DMS53 treated with DMSO at 0.1 percent for 48 hours (cell line): ENCODE data around the gene SGPL1.

Source experiments
- DNase-seq: peaks from one replicate; lab custom pipeline; 2025; ENCODE audit not compliant: unreplicated experiment; lab: John Stamatoyannopoulos, UW

SGPL1 gene

GRCh38 chr10:70902661-70903261 lies 87.0 kb downstream of the SGPL1 start:
- no peak for DNase-seq

DNA sequence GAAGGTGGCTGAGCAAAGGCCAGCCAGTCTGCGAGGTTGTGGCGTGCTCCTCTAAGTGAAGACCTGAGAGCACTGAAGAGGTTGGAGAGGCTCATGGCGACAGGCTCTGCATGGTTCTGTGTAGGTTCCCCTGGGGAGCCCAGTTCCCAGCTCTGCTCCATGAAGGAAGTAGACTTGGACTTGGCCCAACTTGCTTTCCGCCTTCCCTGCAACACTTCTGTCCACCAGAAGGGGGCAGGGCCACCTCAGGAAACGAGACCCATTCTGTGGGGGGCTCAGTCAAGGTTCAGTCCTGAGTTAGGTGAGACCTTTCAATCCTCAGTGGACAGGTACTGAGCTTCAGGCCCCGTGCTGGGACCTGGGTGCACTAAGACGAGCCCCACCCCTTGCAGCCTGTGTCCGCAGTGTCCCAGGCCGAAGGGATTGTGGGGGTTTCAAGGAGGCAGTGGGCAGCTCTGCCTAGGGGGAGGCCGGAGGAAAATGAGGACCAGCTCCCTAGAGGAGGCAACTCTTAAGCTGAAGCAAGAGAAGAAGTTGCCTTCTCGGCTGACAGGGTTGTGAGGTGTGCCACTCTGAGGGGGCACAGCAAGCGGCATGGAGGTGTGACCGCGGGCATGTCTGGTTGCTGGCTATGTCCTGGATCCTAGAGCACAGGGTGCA lies 87.6 kb downstream of the SGPL1 start:
- DNase-seq, result no peak

- no peak for DNase-seq
These were observed 89.6 kb downstream of the SGPL1 start for GRCh38 chr10:70905071-70906021.

DNA sequence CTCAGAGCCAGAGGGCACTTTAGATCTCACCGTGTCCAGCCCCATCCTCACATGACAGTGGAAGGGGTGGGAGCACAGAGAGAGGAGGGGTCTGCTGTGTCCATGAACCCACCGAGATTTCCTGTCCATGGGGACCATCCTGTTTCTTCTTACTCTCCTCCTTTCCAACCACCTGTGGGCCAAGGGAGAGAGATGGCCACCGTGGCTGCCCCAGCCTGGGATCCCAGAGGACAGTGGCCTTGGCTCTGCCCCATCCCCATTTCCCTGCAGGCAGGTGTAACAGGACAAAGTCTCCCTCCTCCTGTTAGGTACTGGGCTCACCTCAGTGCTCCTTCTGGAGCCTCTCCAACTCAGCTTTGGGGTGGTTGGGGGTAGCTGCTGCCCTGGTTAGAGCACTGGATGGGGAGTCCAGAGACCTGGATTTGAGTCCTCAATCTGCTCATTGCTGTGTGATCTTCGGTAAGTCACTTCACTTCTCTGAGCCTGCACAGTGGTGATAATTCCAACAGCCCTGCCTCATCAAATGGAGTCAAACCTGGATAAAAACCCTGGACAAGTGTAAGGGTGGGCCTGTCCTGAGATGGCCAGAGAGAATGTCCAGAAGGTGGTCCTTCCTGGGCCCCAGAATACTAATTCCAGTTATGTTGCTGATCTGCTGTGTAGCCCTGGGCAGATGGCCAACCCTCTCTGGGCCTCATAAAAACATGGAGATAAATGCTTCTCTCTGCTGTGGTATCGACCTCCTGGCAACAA lies 90.5 kb downstream of the SGPL1 start:
- no peak for DNase-seq

DNA sequence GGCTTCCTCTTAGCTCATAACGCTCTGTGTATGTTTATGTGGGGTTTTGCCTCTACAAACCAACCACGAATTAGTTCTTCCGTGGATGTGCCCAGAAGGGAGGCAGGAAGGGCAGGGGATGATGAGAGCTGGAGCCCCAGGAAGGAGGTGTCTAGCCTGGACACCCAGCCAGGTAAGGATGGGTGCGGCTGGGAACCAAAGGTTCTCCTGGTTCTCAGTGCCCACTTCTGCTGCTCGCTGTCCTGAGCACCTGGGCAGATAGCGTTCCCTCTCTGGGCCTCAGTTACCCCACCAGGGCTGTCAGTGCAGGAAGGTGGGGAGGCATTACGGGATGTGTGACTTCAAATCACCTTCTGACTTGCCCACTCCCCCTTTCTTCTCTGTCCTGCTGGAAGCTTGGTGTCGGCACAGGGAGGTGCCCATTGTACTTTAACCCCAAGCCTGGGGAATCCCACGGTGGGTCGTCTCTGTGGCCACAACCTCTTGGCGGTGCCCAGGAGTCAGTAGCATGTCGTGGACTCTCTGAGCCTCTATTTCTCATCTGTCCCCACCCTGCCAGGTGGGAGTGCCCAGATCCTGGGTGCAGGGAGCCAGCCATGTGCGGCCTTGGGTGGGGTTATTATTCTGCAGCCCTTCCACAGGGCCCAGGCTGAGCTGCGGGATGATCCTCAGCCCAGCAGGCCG lies 91.3 kb downstream of the SGPL1 start:
- DNase-seq, result no peak

GRCh38 chr10:70907637-70908405 lies 92.1 kb downstream of the SGPL1 start:
- DNase-seq, result no peak

DNA sequence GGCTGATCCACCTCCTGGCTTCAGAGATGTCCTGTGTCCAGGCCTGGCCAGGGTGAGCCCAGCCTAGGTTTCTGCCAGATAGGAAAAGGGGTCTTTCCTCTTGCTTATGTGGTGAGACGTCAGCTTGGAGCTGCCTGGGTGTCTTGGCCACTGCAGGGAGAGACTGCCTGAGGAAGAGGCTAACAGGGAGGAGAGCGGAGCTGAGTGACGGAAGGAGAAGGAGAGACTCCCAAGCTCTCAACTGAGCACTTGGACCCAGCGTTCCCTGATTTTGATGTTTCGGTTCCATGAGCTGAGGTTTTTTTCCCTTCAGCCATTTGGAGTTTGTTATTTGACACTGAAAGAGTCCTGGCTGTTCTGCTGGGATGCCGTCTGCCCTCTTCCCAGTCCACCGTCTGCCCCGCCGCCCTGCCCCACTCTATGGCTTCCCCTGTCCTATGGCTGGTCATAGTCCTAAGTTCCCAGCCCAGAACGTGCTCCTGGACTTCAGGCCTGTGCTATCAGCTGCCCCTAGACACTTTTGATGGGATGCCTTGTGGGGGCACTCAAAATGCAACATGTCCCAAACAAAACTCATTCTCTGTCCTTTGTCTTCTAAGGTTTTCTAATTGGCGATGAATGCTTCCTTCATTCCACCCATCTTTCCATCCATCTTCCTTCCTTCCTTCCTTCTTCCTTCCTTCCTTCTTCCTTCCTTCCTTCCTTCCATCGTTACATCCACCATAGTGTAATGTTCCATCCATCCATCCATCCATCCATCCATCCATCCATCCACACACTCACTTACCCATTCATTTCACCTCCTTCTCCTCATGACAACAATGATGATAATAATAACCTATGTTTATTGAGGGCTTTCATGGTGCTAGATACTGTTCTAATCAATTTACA lies 92.9 kb downstream of the SGPL1 start:
- no peak for DNase-seq

DNA sequence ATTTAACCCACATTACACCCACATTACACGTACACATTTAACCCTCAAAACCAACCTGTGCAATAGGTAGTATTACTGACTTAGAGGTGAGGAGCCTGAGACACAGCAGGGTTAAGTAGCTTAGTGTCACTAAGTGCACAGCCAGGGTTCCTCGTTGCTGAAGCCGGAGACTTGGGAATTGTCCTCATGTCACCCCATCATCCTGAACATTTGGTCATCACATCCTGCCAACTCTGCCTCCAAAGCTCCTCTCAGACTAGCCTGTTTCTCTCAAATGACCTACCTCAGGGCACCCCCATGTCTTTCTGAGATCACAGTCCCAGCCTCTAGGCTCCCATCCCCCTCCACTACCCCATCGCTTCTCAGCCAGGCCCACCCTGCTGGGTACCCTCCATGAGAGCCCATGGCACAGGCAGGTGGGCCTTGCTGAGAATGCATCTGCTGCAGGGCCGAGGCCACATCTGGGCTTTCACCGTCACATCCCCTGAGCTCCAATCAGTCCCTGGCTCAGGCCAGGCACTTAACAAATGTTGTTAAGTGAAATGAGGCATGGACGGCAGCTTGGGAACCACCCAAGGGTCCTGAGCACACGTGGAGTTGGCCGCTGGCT lies 93.7 kb downstream of the SGPL1 start:
- DNase-seq, result no peak

- no peak for DNase-seq
These were observed 95.0 kb downstream of the SGPL1 start for GRCh38 chr10:70910486-70911341.

GRCh38 chr10:70911386-70911785 lies 95.6 kb downstream of the SGPL1 start:
- DNase-seq, result no peak

DNA sequence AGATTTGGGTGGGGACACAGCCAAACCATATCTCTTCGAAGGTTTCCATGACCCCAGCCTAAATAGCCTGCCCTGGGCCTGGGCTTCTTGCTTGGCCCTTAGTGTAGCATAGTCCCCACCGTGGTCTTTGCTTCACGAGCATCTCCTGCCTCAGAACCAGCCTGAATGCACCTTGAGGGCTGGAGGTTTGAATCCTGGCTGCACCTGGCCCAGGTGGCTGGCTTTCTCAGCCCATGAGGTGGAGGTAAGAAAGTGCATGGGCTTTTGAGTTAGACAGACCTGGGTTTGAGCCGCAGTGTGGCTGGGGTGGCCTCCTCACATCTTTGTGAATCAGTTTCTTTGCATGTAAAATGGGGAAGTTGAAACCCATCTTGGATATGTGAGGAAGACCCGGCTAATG lies 96.8 kb downstream of the SGPL1 start:
- no peak for DNase-seq

DNA sequence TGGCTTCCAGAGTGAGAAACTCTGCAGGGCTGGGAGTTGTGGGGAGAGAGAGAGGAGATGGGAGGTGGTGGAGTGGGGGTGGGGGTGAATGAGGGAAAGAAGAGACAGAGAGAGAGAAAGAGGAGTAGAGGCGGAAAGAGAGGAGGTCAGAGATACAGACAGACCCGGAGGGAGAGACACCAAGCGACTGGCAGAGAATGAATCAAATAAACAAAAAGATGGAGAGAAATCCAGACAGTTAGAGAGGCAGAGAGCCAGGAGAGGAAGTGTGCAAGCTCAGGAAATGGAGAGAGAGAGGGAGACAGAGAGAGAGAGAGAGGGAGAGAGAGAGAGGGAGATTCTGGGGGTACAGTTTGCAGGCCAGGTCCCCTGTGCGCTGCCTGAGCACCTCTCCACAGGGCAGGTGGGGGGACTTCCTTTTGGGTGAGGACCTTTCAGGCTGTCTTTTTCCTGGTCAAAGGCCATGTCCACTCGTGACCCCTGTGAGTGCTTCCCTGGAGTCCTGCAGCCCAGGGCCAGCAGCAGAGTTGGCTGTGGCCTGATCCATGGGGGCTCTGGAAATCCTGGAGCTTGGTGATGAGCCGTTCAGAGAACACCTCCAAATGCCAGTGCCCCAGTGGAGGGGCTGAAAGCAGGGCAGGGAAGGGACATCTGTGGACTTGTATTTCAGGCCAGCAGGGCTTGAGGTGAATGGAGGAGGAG lies 97.6 kb downstream of the SGPL1 start:
- no peak for DNase-seq

- no peak for DNase-seq
These were observed 98.1 kb downstream of the SGPL1 start for GRCh38 chr10:70913893-70914240.

DNA sequence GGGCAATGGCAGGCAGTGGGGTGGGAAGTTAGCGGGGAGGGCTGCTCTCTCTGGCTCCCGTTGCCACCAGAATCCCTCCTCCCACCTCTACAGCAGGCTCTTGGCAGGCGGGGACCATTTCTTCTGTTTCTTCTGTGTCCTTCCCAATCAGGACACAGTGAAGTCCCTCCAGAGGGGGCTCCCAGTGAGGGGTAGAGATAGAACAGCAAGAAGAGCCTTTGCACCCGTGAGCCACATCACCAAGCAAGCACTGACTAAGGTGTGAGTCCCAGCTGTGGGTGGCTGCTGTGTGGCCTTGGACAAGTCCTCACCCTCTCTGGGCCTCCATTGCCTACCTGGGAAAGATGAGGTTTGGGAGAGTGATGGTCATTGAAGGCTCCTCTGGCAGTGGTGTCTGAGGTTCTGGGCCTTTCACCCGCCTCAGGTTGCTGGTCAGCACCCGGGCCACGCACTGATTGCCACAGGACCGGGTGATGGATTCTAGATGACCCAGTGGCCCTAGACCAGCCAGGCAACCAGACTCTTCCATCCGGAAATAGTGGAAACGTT lies 98.6 kb downstream of the SGPL1 start:
- DNase-seq, result no peak

DNA sequence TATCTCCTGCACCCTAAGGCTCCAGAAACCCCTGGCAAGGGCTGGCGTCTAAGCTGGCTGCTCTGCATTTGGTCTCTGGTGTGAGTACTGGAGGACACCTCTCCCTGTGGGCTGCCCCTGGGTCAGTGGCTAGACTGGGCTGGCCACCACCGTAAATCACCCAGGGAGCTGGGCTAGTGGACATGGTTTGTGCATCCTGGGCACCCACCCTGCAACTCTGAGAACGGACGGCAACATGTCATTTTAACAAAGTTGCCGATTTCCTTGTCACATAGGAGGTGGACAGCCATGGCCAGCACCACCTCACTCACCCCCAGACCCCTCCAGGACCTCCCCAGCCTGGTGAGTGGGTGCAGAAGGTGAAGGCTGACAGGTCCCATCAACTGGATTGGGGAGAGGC lies 99.5 kb downstream of the SGPL1 start:
- no peak for DNase-seq

- DNase-seq, result no peak
These were observed 100.1 kb downstream of the SGPL1 start for GRCh38 chr10:70915806-70916205.

- no peak for DNase-seq
These were observed 100.5 kb downstream of the SGPL1 start for GRCh38 chr10:70916241-70916640.
